SHP77 (cell line): ENCODE results near the gene CBL.

Experiments
- DNase-seq, 2 experiments: peaks; one replicate each; lab custom pipeline; 2025; lab: John Stamatoyannopoulos, UW

The CBL gene

DNA sequence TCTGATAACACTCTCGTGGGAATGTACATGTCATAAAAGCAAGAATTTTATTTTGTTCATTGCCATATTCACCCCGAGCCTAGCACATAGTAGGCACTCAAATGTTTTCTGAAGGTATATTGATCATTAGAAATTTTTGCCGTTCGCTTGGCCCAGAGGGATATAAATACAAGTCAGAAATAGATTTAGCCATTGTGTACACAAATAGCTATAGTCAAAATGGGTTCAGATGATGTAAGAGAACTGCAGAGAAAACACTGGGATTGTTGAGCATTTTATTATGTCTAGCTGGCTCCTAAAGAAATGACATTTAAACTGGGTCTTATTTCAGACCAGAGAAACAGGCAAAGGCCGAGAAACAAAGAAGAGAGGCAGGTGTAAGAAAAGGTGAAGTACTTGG, 61.5 kb downstream of the CBL start:
- no peak for DNase-seq

GRCh38 chr11:119273721-119274120, 67.6 kb downstream of the CBL start:
- DNase-seq: no peak

GRCh38 chr11:119277660-119278059, 71.5 kb downstream of the CBL start:
- no peak for DNase-seq

- no peak for DNase-seq
Measured at GRCh38 chr11:119282495-119282894, 76.4 kb downstream of the CBL start.

GRCh38 chr11:119284344-119285157, 78.4 kb downstream of the CBL start:
- DNase-seq: peak; percentile 3 to 4

- DNase-seq: no peak
Measured at GRCh38 chr11:119285431-119285830, 79.3 kb downstream of the CBL start.

DNA sequence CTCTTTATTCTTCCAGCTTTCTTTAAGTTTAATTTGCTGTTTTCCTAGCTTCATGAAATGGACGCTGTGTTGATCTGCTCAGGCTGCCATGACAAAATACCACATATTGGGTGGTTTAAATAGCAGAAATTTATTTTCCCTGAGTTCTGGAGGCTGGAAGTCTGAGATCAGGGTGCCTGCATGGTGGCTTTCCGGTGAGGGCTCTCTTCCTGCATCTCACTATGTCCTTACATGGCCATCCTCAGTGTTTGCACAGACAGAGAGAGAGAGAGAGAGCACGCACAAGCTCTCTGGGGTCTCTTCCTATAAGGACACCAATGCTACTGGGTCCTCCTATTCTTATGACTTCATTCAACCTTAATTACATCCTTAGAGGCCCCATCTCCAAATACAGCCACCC, 82.1 kb downstream of the CBL start:
- no peak for DNase-seq

- no peak for DNase-seq
Measured at GRCh38 chr11:119290894-119291497, 84.9 kb downstream of the CBL start.

- DNase-seq: no peak
Measured at GRCh38 chr11:119293461-119293860, 87.3 kb downstream of the CBL start.

GRCh38 chr11:119295178-119295577, 89.0 kb downstream of the CBL start:
- peak in 1 of 2 experiments; percentile 0 for DNase-seq

DNA sequence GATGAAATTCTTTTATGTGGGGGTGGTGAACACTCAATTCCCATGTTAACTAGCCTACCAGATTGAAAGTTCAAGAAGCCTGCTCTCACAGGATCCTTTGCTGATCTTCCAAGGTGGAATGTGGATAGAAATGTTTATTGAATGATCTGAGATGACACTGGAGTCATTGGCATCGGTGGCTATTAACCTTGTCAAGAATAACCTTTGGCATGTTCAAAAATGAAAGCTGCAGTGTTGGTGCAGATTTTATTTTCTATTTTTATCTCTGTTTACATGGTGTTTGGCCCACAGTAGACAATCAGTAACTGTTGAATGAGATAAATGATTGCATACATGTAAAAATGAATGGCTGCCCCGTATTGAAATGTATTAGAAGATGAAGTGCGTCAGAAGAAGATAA, 91.8 kb downstream of the CBL start:
- no peak for DNase-seq

DNA sequence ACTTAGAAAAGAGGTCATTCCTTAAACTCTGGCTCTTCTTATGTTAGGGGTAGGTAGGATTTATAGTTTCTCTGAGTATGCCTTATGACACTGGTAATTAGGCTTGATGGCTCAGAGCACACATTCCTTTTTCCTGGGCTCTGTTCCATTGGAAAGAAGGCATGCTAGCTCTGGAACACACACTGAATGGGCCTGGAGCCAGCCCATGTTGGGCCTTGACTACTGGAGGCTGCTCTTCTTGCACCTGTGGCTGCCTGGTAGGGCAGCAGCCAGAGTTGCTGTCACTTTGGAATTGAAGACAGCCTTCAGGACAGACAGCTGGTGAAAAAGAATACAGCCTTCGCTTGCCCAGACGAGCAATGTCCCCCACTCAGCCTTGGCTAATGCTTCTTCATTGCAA, 92.6 kb downstream of the CBL start:
- DNase-seq: no peak

GRCh38 chr11:119299416-119299815, 93.3 kb downstream of the CBL start:
- DNase-seq: no peak

DNA sequence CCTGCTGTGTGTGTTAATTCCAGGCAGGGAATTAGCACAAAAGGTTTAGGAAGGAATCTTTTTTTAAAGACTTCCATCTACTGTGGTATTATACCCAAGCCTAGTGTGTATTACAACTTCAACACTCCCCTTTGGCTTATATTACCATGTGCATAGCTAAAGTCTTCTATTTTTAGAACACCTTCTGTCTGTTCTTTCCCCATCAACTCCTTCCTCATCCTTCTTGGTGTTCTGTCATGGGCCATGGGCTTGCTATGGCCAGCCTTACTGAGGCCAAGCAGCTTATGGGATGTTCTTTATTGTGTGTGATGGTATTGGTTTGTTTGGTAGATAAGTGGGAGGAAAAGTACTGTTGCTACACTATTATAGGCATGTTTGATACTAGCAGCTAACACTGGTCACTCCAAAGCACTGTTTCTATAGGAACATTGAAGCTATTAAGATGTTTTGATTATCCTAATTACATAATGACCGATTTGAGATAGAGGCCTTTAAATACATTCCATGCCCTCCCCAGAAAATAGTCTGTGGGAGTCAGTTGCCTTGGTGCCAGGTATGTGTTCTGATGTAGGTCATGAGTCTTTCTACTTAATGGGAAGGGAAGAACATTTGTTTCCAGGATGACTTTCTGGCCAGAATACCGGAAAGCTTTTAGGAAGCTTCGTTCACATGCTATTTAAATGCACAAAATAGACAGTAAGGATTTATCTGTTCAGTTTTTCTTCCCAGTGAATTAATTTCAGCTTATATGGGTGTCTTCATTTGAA, 94.2 kb downstream of the CBL start:
- no peak for DNase-seq

DNA sequence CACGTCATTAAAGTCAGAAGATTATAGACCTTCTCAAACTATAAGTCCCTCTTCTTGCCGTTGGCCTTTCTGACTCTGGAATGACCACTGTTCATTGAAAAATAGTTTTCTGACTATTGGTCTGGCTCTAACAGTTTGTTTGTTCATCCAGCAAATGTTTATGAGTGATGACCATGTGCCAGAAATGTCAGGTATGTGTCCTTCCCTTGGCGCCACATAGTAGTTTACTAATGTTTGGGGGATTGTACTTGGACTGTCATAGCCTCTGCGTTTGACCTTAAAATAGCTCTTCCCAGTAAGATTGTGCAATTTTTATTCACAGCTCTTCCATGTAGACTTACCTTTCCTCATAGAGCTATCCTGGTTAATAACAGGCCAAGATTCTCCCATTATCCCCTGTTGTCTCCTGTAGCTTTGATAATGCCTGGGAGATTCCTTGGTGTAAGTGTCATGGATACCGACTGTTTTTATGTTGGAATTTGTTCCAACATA, 97.1 kb downstream of the CBL start:
- DNase-seq: no peak

DNA sequence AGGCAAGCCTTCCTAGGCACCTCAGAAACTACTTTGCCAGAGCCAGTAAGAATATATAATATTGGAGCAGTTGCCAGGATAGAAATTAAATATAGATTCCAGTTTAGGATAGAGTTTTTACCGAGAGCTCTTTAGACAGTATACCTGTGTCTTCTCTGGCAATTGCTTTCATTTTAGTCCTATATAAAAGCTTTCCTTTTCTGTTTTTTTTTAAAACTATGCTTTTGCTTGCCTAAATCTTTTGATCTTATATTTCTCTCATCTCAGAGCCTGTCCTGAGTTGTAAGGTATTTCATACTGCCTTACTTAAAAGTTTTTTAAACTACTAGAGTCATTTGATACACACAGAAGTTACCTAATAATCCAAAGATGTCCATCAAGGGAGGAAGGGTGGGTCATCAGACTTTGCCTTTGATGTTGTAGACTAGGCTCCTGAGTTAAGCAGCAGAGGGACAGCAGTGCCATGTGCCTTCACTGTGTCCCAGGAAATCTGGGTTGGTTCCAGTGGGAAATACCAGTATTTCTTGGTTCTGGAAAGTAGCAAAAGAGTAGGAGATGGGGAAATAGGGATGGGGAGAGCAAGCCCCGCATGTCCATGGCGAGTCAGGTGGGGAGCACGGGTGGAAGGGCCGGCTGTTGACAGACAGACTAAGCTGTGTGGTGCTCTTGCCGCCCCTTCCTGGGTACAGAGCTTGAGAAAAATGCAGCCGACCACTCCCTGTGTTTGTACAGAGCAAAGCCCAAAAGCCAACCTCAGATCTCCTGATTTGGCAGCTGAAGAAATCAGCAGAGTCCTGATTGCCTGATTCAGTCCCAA, 99.6 kb downstream of the CBL start:
- DNase-seq: no peak

DNA sequence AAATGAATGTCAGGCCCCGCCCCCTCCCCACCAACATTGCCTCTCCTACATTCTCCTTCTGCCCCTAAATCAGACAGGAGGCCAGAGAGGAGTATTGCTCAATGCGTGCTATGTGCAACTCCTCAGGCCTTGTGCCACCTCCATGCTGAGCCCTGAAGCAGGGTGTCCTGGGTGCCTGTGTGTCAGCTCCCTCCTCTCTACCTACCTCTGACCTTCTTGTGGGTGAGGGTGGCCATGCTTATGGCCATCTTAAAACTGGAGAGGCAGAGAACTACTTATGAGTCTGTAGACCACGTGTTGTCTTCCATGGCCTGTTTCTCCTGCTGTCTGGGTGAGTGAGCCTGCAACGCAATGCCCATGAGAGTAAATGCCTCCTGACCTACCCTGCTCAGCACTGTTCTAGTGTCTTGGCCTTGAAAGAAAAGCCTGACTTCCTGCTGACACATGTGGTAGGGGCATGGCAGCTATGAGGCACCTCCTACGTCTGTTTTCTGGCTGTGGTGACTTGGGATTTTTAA, 100.3 kb downstream of the CBL start:
- DNase-seq: no peak

- DNase-seq: no peak
Measured at GRCh38 chr11:119307219-119307618, 101.1 kb downstream of the CBL start.

DNA sequence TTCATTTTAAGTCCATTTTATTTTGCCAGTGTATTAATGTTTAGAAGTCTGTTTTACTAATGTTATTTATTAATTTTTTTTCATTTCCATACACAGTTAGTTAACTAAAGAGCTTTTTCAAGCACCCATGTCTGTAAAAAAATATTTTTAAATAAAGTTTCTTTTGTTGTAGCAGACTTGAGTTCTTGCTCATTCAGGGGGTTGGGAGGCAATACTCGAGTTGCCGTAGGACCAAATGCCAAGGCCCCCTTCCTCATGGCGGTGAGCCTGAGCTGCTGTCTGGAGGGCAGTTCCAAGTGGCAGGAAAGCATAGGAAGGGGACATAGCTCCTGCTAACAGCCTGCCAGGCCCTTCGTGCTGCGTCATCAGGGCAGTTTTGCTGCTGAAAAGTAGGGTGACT, 101.8 kb downstream of the CBL start:
- no peak for DNase-seq

- DNase-seq: no peak
Measured at GRCh38 chr11:119309411-119309810, 103.3 kb downstream of the CBL start.

GRCh38 chr11:119309953-119310681, 104.0 kb downstream of the CBL start:
- DNase-seq: no peak
